WTC11 (cell line): ENCODE results near the gene CCDC92. TPM values are rescaled to one million over a fixed set of nuclear protein-coding genes. Genes with fewer than 3 reads are reported as not detected.

ENCODE experiments used
- ATAC-seq: fragments of 200-7000 bp; cut with Tn5 transposase; 2 replicates; pipeline ENCODE4 v1.10.0; 2021; ENCODE audit warnings: mild to moderate bottlenecking, moderate library complexity
- CTCF ChIA-PET: fragments of 300-600 bp; sonication (Branson Sonifier 250); formaldehyde crosslinking; loops from one replicate; lab custom pipeline; 2021; ENCODE audit warnings: antibody characterized with exemption; lab: Charles Lee
- POLR2A ChIA-PET: fragments of 350-600 bp; sonication (Branson Sonifier 250); formaldehyde crosslinking; loops from one replicate; lab custom pipeline; 2021; ENCODE audit warnings: antibody characterized with exemption; lab: Charles Lee
- DNase-seq: peaks from one replicate; pipeline ENCODE4 v3.0.0; 2021; ENCODE audit warnings: low spot score
- H3K27ac Mint-ChIP-seq: 2 replicates; pipeline ENCODE4 v1.8.0; 2021; ENCODE audit warnings: mixed read lengths
- H3K27me3 Mint-ChIP-seq: 2 replicates; pipeline ENCODE4 v1.8.0; 2021; ENCODE audit warnings: low read depth, mild to moderate bottlenecking, moderate library complexity, mixed read lengths
- H3K36me3 Mint-ChIP-seq: 2 replicates; pipeline ENCODE4 v1.8.0; 2021; ENCODE audit warnings: mixed read lengths
- H3K4me1 Mint-ChIP-seq: 2 replicates; pipeline ENCODE4 v1.8.0; 2022; ENCODE audit warnings: mixed read lengths
- H3K4me3 Mint-ChIP-seq: 2 replicates; pipeline ENCODE4 v1.8.0; 2021; ENCODE audit warnings: mild to moderate bottlenecking, moderate library complexity, mixed read lengths
- H3K9me3 Mint-ChIP-seq: 2 replicates; pipeline ENCODE4 v1.8.0; 2021; ENCODE audit warnings: mixed read lengths
- ATF1 ChIP-seq: sonication (generic); formaldehyde crosslinking; IDR thresholded peaks from 2 replicates; pipeline ENCODE4 v1.8.1; 2023; ENCODE audit warnings: mild to moderate bottlenecking, moderate library complexity, missing genetic modification reagents
- ATF3 ChIP-seq: sonication (generic); formaldehyde crosslinking; conservative IDR thresholded peaks from 2 replicates; pipeline ENCODE4 v1.8.1; 2022; ENCODE audit warnings: mild to moderate bottlenecking, missing genetic modification reagents
- CTCF ChIP-seq: fragments of 200-600 bp; IDR thresholded peaks from 2 replicates; pipeline ENCODE4 v1.8.0; 2022; ENCODE audit warnings: antibody characterized with exemption
- ELF4 ChIP-seq: sonication (generic); formaldehyde crosslinking; IDR thresholded peaks from 2 replicates; pipeline ENCODE4 v1.8.1; 2022; ENCODE audit warnings: low read depth, mild to moderate bottlenecking, moderate library complexity, missing genetic modification reagents
- ESRRA ChIP-seq: sonication (generic); formaldehyde crosslinking; IDR thresholded peaks from 2 replicates; pipeline ENCODE4 v1.8.1; 2022; ENCODE audit warnings: mild to moderate bottlenecking, missing genetic modification reagents, borderline replicate concordance
- GTF2I ChIP-seq: fragments of 250-450 bp; sonication (Bioruptor Pico); conservative IDR thresholded peaks from 2 replicates; pipeline ENCODE4 v1.4.0; 2021; ENCODE audit warnings: mild to moderate bottlenecking
- MLX ChIP-seq: sonication (generic); formaldehyde crosslinking; IDR thresholded peaks from 2 replicates; pipeline ENCODE4 v1.8.1; 2023; ENCODE audit warnings: mild to moderate bottlenecking, missing genetic modification reagents, moderate library complexity
- NR2C2 ChIP-seq: sonication (generic); formaldehyde crosslinking; IDR thresholded peaks from 2 replicates; pipeline ENCODE4 v1.8.0; 2022; ENCODE audit warnings: mild to moderate bottlenecking, missing genetic modification reagents
- PRRX2 ChIP-seq: fragments of 250-450 bp; sonication (Bioruptor Pico); IDR thresholded peaks from 2 replicates; pipeline ENCODE4 v1.8.0; 2021; ENCODE audit warnings: mild to moderate bottlenecking
- RELA ChIP-seq: sonication (generic); formaldehyde crosslinking; IDR thresholded peaks from 2 replicates; pipeline ENCODE4 v1.8.1; 2022; ENCODE audit warnings: missing genetic modification reagents, mild to moderate bottlenecking, borderline replicate concordance
- TCF7 ChIP-seq: sonication (generic); formaldehyde crosslinking; IDR thresholded peaks from 2 replicates; pipeline ENCODE4 v1.8.0; 2022; ENCODE audit warnings: mild to moderate bottlenecking, low read depth, missing genetic modification reagents, moderate library complexity
- TEAD1 ChIP-seq: sonication (generic); formaldehyde crosslinking; IDR thresholded peaks from 2 replicates; pipeline ENCODE4 v1.8.0; 2022; ENCODE audit warnings: mild to moderate bottlenecking, missing genetic modification reagents
- USF2 ChIP-seq: sonication (generic); formaldehyde crosslinking; IDR thresholded peaks from 2 replicates; pipeline ENCODE4 v1.8.1; 2023; ENCODE audit warnings: mild to moderate bottlenecking, missing genetic modification reagents, moderate library complexity
- ZBTB21 ChIP-seq: sonication (generic); formaldehyde crosslinking; IDR thresholded peaks from 2 replicates; pipeline ENCODE4 v1.8.1; 2023; ENCODE audit warnings: mild to moderate bottlenecking, missing genetic modification reagents, borderline replicate concordance
- ZNF121 ChIP-seq: sonication (generic); formaldehyde crosslinking; IDR thresholded peaks from 2 replicates; pipeline ENCODE4 v1.8.0; 2023; ENCODE audit warnings: missing genetic modification reagents
- ZNF219 ChIP-seq: sonication (generic); formaldehyde crosslinking; IDR thresholded peaks from 2 replicates; pipeline ENCODE4 v1.8.0; 2023; ENCODE audit warnings: missing genetic modification reagents, mild to moderate bottlenecking, borderline replicate concordance
- ZNF396 ChIP-seq: fragments of 250-450 bp; sonication (Bioruptor Pico); IDR thresholded peaks from 2 replicates; pipeline ENCODE4 v1.8.0; 2021; ENCODE audit warnings: mild to moderate bottlenecking, moderate library complexity, borderline replicate concordance
- ZNF423 ChIP-seq: fragments of 250-450 bp; sonication (Bioruptor Pico); IDR thresholded peaks from 2 replicates; pipeline ENCODE4 v2.1.2; 2022; ENCODE audit warnings: mild to moderate bottlenecking, moderate library complexity
- ZSCAN18 ChIP-seq: fragments of 250-450 bp; sonication (Bioruptor Pico); IDR thresholded peaks from 2 replicates; pipeline ENCODE4 v2.1.2; 2022; ENCODE audit warnings: mild to moderate bottlenecking, moderate library complexity
- total RNA-seq: library from RNA; stranded (reverse); gene quantifications from 3 replicates; pipeline ENCODE4 v1.2.3, GENCODE V29; 2021
- TF ChIP-seq, protein P1 (sequence below): sonication (generic); formaldehyde crosslinking; IDR thresholded peaks from 2 replicates; pipeline ENCODE4 v1.8.0; 2022; ENCODE audit warnings: mild to moderate bottlenecking, missing genetic modification reagents
- TF ChIP-seq, protein P2 (sequence below): sonication (generic); formaldehyde crosslinking; IDR thresholded peaks from 2 replicates; pipeline ENCODE4 v1.8.0; 2023; ENCODE audit warnings: missing genetic modification reagents, mild to moderate bottlenecking, borderline replicate concordance

CCDC92 gene
- total RNA-seq, 1 experiment from 2014 or later: 2.7 TPM

GRCh38 chr12:124015494-124016461 is 43.1 kb upstream of the CCDC92 start:
- ChIA-PET POLR2A (no interaction called here), CTCF (interaction anchor here (0.7 to 2.7 kb wide), 6 partner anchors 12 to 756 kb away, joined by 3 to 24 read pairs (median 3); no protein-coding TSS in a partner anchor)
- TF ChIP-seq ZNF396 (CRISPR knock-in tag) (no peak), ESRRA (CRISPR knock-in tag) (no peak), ATF3 (no peak), ZNF121 (CRISPR knock-in tag) (no peak), CTCF (no peak), ZNF423 (CRISPR knock-in tag) (no peak), ELF4 (CRISPR knock-in tag) (no peak), MLX (CRISPR knock-in tag) (no peak), ZBTB21 (CRISPR knock-in tag) (no peak), ZSCAN18 (CRISPR knock-in tag) (no peak), ZNF219 (CRISPR knock-in tag) (no peak)
- no peak overlapping the region; the same call in 1 of the 2 replicates for H3K27ac Mint-ChIP-seq
- H3K36me3 Mint-ChIP-seq: peaks cover 21% of the 10 kb centered on the region
- no peaks in the 10 kb centered on the region for H3K27me3 Mint-ChIP-seq
- no peak for DNase-seq
- ATAC-seq: no peak
- no peak overlapping the region for H3K4me3 Mint-ChIP-seq
- no peaks in the 10 kb centered on the region for H3K9me3 Mint-ChIP-seq
- peaks cover 4% of the 10 kb centered on the region for H3K4me1 Mint-ChIP-seq

GRCh38 chr12:124013073-124013472 is 40.4 kb upstream of the CCDC92 start:
- Mint-ChIP-seq H3K4me1 (peaks cover 11% of the 10 kb centered on the region), H3K27ac (no peak overlapping the region), H3K4me3 (no peak overlapping the region), H3K9me3 (no peaks in the 10 kb centered on the region), H3K27me3 (no peaks in the 10 kb centered on the region), H3K36me3 (peaks cover 26% of the 10 kb centered on the region)
- ATAC-seq (no peak), DNase-seq (no peak)
- ChIA-PET CTCF (interaction anchor here (1.0 to 1.9 kb wide), 2 partner anchors 19 to 74 kb away, joined by 4 to 8 read pairs; no protein-coding TSS in a partner anchor), POLR2A (no interaction called here)
- TF ChIP-seq GTF2I (CRISPR knock-in tag) (no peak), RELA (CRISPR knock-in tag) (no peak), TCF7 (no peak), TEAD1 (CRISPR knock-in tag) (no peak), USF2 (CRISPR knock-in tag) (no peak), NR2C2 (CRISPR knock-in tag) (no peak), PRRX2 (no peak), ATF1 (no peak)
- TF ChIP-seq, protein P1, sequence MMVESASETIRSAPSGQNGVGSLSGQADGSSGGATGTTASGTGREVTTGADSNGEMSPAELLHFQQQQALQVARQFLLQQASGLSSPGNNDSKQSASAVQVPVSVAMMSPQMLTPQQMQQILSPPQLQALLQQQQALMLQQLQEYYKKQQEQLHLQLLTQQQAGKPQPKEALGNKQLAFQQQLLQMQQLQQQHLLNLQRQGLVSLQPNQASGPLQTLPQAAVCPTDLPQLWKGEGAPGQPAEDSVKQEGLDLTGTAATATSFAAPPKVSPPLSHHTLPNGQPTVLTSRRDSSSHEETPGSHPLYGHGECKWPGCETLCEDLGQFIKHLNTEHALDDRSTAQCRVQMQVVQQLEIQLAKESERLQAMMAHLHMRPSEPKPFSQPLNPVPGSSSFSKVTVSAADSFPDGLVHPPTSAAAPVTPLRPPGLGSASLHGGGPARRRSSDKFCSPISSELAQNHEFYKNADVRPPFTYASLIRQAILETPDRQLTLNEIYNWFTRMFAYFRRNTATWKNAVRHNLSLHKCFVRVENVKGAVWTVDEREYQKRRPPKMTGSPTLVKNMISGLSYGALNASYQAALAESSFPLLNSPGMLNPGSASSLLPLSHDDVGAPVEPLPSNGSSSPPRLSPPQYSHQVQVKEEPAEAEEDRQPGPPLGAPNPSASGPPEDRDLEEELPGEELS (CRISPR knock-in tag): no peak
- TF ChIP-seq, protein P2, sequence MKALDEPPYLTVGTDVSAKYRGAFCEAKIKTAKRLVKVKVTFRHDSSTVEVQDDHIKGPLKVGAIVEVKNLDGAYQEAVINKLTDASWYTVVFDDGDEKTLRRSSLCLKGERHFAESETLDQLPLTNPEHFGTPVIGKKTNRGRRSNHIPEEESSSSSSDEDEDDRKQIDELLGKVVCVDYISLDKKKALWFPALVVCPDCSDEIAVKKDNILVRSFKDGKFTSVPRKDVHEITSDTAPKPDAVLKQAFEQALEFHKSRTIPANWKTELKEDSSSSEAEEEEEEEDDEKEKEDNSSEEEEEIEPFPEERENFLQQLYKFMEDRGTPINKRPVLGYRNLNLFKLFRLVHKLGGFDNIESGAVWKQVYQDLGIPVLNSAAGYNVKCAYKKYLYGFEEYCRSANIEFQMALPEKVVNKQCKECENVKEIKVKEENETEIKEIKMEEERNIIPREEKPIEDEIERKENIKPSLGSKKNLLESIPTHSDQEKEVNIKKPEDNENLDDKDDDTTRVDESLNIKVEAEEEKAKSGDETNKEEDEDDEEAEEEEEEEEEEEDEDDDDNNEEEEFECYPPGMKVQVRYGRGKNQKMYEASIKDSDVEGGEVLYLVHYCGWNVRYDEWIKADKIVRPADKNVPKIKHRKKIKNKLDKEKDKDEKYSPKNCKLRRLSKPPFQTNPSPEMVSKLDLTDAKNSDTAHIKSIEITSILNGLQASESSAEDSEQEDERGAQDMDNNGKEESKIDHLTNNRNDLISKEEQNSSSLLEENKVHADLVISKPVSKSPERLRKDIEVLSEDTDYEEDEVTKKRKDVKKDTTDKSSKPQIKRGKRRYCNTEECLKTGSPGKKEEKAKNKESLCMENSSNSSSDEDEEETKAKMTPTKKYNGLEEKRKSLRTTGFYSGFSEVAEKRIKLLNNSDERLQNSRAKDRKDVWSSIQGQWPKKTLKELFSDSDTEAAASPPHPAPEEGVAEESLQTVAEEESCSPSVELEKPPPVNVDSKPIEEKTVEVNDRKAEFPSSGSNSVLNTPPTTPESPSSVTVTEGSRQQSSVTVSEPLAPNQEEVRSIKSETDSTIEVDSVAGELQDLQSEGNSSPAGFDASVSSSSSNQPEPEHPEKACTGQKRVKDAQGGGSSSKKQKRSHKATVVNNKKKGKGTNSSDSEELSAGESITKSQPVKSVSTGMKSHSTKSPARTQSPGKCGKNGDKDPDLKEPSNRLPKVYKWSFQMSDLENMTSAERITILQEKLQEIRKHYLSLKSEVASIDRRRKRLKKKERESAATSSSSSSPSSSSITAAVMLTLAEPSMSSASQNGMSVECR (CRISPR knock-in tag): no peak
